H9 (cell line): Measurements from ENCODE around the gene NEDD4L. TPM values are rescaled to one million over a fixed set of nuclear protein-coding genes. Genes with fewer than 3 reads are reported as not detected.

Source experiments
- DNase-seq: peaks from one replicate; pipeline ENCODE4 v3.0.0-alpha.2; 2017
- H2AFZ ChIP-seq: one replicate; pipeline ENCODE4 v1.6.1; 2013; ENCODE audit warnings: mild to moderate bottlenecking, low read length, control low read depth, moderate library complexity
- H2AK5ac ChIP-seq: 2 replicates; pipeline ENCODE4 v1.6.1; 2013; ENCODE audit warnings: low read length, control low read depth, mixed read lengths; ENCODE audit not compliant: insufficient read length
- H2BK120ac ChIP-seq: one replicate; pipeline ENCODE4 v1.6.1; 2013; ENCODE audit warnings: low read depth, mild to moderate bottlenecking, low read length, control low read depth, inconsistent platforms; ENCODE audit not compliant: poor library complexity, severe bottlenecking
- H2BK12ac ChIP-seq: 2 replicates; pipeline ENCODE4 v1.6.1; 2013; ENCODE audit warnings: low read length, control low read depth, mixed read lengths, low read depth; ENCODE audit not compliant: insufficient read length
- H2BK15ac ChIP-seq: 2 replicates; pipeline ENCODE4 v1.6.1; 2013; ENCODE audit warnings: low read depth, low read length, control low read depth
- H2BK20ac ChIP-seq: one replicate; pipeline ENCODE4 v1.6.1; 2013; ENCODE audit warnings: low read depth, mild to moderate bottlenecking, low read length, control low read depth, inconsistent platforms; ENCODE audit not compliant: poor library complexity, severe bottlenecking
- H2BK5ac ChIP-seq: 2 replicates; pipeline ENCODE4 v1.6.1; 2013; ENCODE audit warnings: low read length, control low read depth, mixed read lengths; ENCODE audit not compliant: insufficient read length
- H3K14ac ChIP-seq: 2 replicates; pipeline ENCODE4 v1.6.1; 2013; ENCODE audit warnings: low read length, control low read depth; ENCODE audit not compliant: insufficient read depth
- H3K18ac ChIP-seq: 2 replicates; pipeline ENCODE4 v1.6.1; 2013; ENCODE audit warnings: low read depth, mild to moderate bottlenecking, mixed read lengths, low read length, control low read depth; ENCODE audit not compliant: insufficient read length
- H3K23ac ChIP-seq: 2 replicates; pipeline ENCODE4 v1.6.1; 2013; ENCODE audit warnings: low read length, control low read depth, mixed read lengths, low read depth; ENCODE audit not compliant: insufficient read length
- H3K23me2 ChIP-seq: 2 replicates; pipeline ENCODE4 v1.6.1; 2013; ENCODE audit warnings: low read depth, mild to moderate bottlenecking, mixed read lengths, low read length, control low read depth; ENCODE audit not compliant: insufficient read length, poor library complexity, severe bottlenecking
- H3K27ac ChIP-seq: 2 replicates; pipeline ENCODE4 v1.5.1; 2013; ENCODE audit warnings: low read length, control low read depth, mixed read lengths, low read depth; ENCODE audit not compliant: insufficient read length
- H3K27me3 ChIP-seq: 2 replicates; pipeline ENCODE4 v1.6.1; 2013; ENCODE audit warnings: low read length, control low read depth, inconsistent platforms; ENCODE audit not compliant: insufficient read depth
- H3K4ac ChIP-seq: 2 replicates; pipeline ENCODE4 v1.6.1; 2013; ENCODE audit warnings: low read depth, mild to moderate bottlenecking, control low read depth, inconsistent platforms, low read length, moderate library complexity
- H3K4me1 ChIP-seq: 2 replicates; pipeline ENCODE4 v1.6.1; 2013; ENCODE audit warnings: low read length, control low read depth, inconsistent platforms; ENCODE audit not compliant: insufficient read depth
- H3K4me2 ChIP-seq: 2 replicates; pipeline ENCODE4 v1.6.1; 2013; ENCODE audit warnings: low read length, control low read depth, mixed read lengths; ENCODE audit not compliant: insufficient read length, insufficient read depth
- H3K56ac ChIP-seq: 2 replicates; pipeline ENCODE4 v1.6.1; 2013; ENCODE audit warnings: low read depth, mild to moderate bottlenecking, mixed read lengths, low read length, control low read depth; ENCODE audit not compliant: insufficient read length
- H3K79me1 ChIP-seq: 2 replicates; pipeline ENCODE4 v1.6.1; 2013; ENCODE audit warnings: low read depth, mild to moderate bottlenecking, moderate library complexity, low read length, control low read depth, inconsistent platforms; ENCODE audit not compliant: insufficient read depth, poor library complexity, severe bottlenecking
- H3K79me2 ChIP-seq: 2 replicates; pipeline ENCODE4 v1.6.1; 2013; ENCODE audit warnings: low read length, control low read depth, inconsistent platforms; ENCODE audit not compliant: insufficient read depth
- H3K9ac ChIP-seq: 2 replicates; pipeline ENCODE4 v1.6.1; 2013; ENCODE audit warnings: low read length, control low read depth, mixed read lengths; ENCODE audit not compliant: insufficient read length; ENCODE audit errors: extremely low read depth
- H3K9me3 ChIP-seq: one replicate; pipeline ENCODE4 v1.6.1; 2013; ENCODE audit warnings: low read depth, low read length, inconsistent platforms; ENCODE audit not compliant: control insufficient read depth
- H3T11ph ChIP-seq: one replicate; pipeline ENCODE4 v1.6.1; 2013; ENCODE audit warnings: mild to moderate bottlenecking, low read length, control low read depth, inconsistent platforms
- H4K20me1 ChIP-seq: one replicate; pipeline ENCODE4 v1.6.1; 2013; ENCODE audit not compliant: control insufficient read depth, insufficient read length, insufficient read depth
- H4K5ac ChIP-seq: 2 replicates; pipeline ENCODE4 v1.6.1; 2013; ENCODE audit warnings: low read depth, mild to moderate bottlenecking, mixed read lengths, low read length, control low read depth; ENCODE audit not compliant: insufficient read length
- H4K8ac ChIP-seq: replicated peaks from 2 replicates; pipeline ENCODE4 v1.6.1; 2013; ENCODE audit warnings: low read length, control low read depth, mixed read lengths, low read depth; ENCODE audit not compliant: insufficient read length
- H4K91ac ChIP-seq: 2 replicates; pipeline ENCODE4 v1.6.1; 2013; ENCODE audit warnings: low read depth, mild to moderate bottlenecking, moderate library complexity, mixed read lengths, low read length, control low read depth; ENCODE audit not compliant: insufficient read length
- H3K27ac Mint-ChIP-seq, 3 experiments: 2 replicates in 2 of 3; 3 replicates in 1 of 3; pipeline ENCODE4 v1.8.0; 2020 to 2021; ENCODE audit warnings: mixed read lengths in 3 of 3, mild to moderate bottlenecking in 1 of 3, moderate library complexity in 1 of 3
- H3K27me3 Mint-ChIP-seq: 2 replicates; pipeline ENCODE4 v1.8.0; 2021; ENCODE audit warnings: low read depth, mild to moderate bottlenecking, moderate library complexity, mixed read lengths
- H3K36me3 Mint-ChIP-seq, 3 experiments: 2 replicates in 2 of 3; 3 replicates in 1 of 3; pipeline ENCODE4 v1.8.0; 2020 to 2021; ENCODE audit warnings: low read depth in 3 of 3, mixed read lengths in 3 of 3; ENCODE audit not compliant: insufficient read depth in 1 of 3
- H3K4me1 Mint-ChIP-seq, 2 experiments: 2 replicates each; pipeline ENCODE4 v1.8.0; 2020; ENCODE audit warnings: mixed read lengths in 2 of 2
- H3K4me3 Mint-ChIP-seq, 2 experiments: 2 replicates in 1 of 2; 3 replicates in 1 of 2; pipeline ENCODE4 v1.8.0; 2020 to 2021; ENCODE audit warnings: mild to moderate bottlenecking in 2 of 2, mixed read lengths in 2 of 2, moderate library complexity in 1 of 2
- H3K9me3 Mint-ChIP-seq, 2 experiments: 2 replicates in 1 of 2; 3 replicates in 1 of 2; pipeline ENCODE4 v1.8.0; 2020; ENCODE audit warnings: mild to moderate bottlenecking in 2 of 2, mixed read lengths in 2 of 2, moderate library complexity in 1 of 2
- CTCF ChIP-seq: fragments of 200-600 bp; sonication (generic); conservative IDR thresholded peaks from 3 replicates; pipeline ENCODE4 v1.8.0; 2021; ENCODE audit warnings: antibody characterized with exemption, mild to moderate bottlenecking
- WGBS: extraction: QIAGEN DNeasy Blood & Tissue Kit; methylation state at CpG from one replicate; pipeline ENCODE4 v1.1.7; 2013; ENCODE audit warnings: missing lambda C conversion rate, low lambda C conversion rate, mixed read lengths; ENCODE audit not compliant: insufficient read length; ENCODE audit errors: extremely low coverage; 5-methylcytosine and 5-hydroxymethylcytosine counted together
- total RNA-seq: library from RNA; stranded (reverse); gene quantifications from 2 replicates; pipeline ENCODE4 v1.2.1, GENCODE V29; 2021

NEDD4L gene
- total RNA-seq, 1 experiment from 2014 or later, result 76.3 TPM

GRCh38 chr18:58418361-58418760 is 374.3 kb downstream of the NEDD4L start:
- H3K9me3 ChIP-seq, result no peaks in the 10 kb centered on the region
- no peaks in the 10 kb centered on the region for H3K4me1 Mint-ChIP-seq
- no peaks in the 10 kb centered on the region for H3K23me2 ChIP-seq
- H3K9ac ChIP-seq, result no peak overlapping the region
- H3T11ph ChIP-seq, result no peak overlapping the region
- no peak for DNase-seq
- no peaks in the 10 kb centered on the region for H3K27me3 ChIP-seq
- no peak overlapping the region for H2BK120ac ChIP-seq
- no peak overlapping the region for H3K27ac ChIP-seq
- H2BK15ac ChIP-seq, result no peak overlapping the region
- H3K14ac ChIP-seq, result no peak overlapping the region
- H3K23ac ChIP-seq, result no peak overlapping the region
- no peak overlapping the region for H3K4ac ChIP-seq
- no peaks in the 10 kb centered on the region for H4K20me1 ChIP-seq
- H3K79me2 ChIP-seq, result no peaks in the 10 kb centered on the region
- WGBS, result no CpG with 5 or more reads among the region's 4 CpGs
- H3K36me3 Mint-ChIP-seq, result no peaks in the 10 kb centered on the region
- H2BK5ac ChIP-seq, result no peak overlapping the region
- H3K27me3 Mint-ChIP-seq, result peaks cover 1% of the 10 kb centered on the region; the same call in 1 of the 2 replicates
- H2AK5ac ChIP-seq, result no peak overlapping the region
- H3K79me1 ChIP-seq, result no peaks in the 10 kb centered on the region
- no peak overlapping the region for H3K18ac ChIP-seq
- H3K4me1 ChIP-seq, result no peaks in the 10 kb centered on the region
- H3K9me3 Mint-ChIP-seq, result no peaks in the 10 kb centered on the region; a peak in 1 of 5 replicates
- no peak overlapping the region for H3K4me2 ChIP-seq
- H3K56ac ChIP-seq, result no peak overlapping the region
- H4K5ac ChIP-seq, result no peak overlapping the region
- no peak overlapping the region for H2BK12ac ChIP-seq
- H3K4me3 Mint-ChIP-seq, result no peak overlapping the region
- no peak overlapping the region for H4K8ac ChIP-seq
- no peak overlapping the region for H2BK20ac ChIP-seq
- no peak overlapping the region for H4K91ac ChIP-seq
- TF ChIP-seq CTCF, result no peak
- H3K27ac Mint-ChIP-seq, result peak overlapping the region in 1 of 3 experiments; percentile 4; a peak in 1 of 7 replicates
- H2AFZ ChIP-seq, result no peak overlapping the region
